Ishikawa (cell line): ENCODE measurements around the gene PALS1.

Experiments
- CEBPB ChIP-seq: IDR thresholded peaks from 2 replicates; pipeline ENCODE4 v1.6.1; 2012
- CREB1 ChIP-seq: IDR thresholded peaks from 2 replicates; pipeline ENCODE4 v1.6.1; 2012; ENCODE audit warnings: low read depth
- EGR1 ChIP-seq: IDR thresholded peaks from 2 replicates; pipeline ENCODE4 v1.6.1; 2012
- EP300 ChIP-seq: IDR thresholded peaks from 2 replicates; pipeline ENCODE4 v1.6.1; 2012; ENCODE audit warnings: borderline replicate concordance
- FOXM1 ChIP-seq: IDR thresholded peaks from 2 replicates; pipeline ENCODE4 v1.6.1; 2012; ENCODE audit warnings: low read depth, borderline replicate concordance
- MAX ChIP-seq: IDR thresholded peaks from 2 replicates; pipeline ENCODE4 v1.6.1; 2012
- NFIC ChIP-seq: IDR thresholded peaks from 2 replicates; pipeline ENCODE4 v1.6.1; 2012
- RAD21 ChIP-seq: IDR thresholded peaks from 2 replicates; pipeline ENCODE4 v1.6.1; 2012; ENCODE audit warnings: low read depth
- REST ChIP-seq: IDR thresholded peaks from 2 replicates; pipeline ENCODE4 v1.6.1; 2012; ENCODE audit warnings: low read depth, mild to moderate bottlenecking
- TAF1 ChIP-seq: IDR thresholded peaks from 2 replicates; pipeline ENCODE4 v1.6.1; 2012; ENCODE audit warnings: low read depth, mild to moderate bottlenecking
- TCF12 ChIP-seq: IDR thresholded peaks from 2 replicates; pipeline ENCODE4 v1.6.1; 2012; ENCODE audit warnings: low read depth
- TEAD4 ChIP-seq: IDR thresholded peaks from 2 replicates; pipeline ENCODE4 v1.6.1; 2012
- USF1 ChIP-seq: IDR thresholded peaks from 2 replicates; pipeline ENCODE4 v1.6.1; 2012
- YY1 ChIP-seq: IDR thresholded peaks from 2 replicates; pipeline ENCODE4 v1.6.1; 2012; ENCODE audit warnings: low read depth

- no peak for TF ChIP-seq CREB1
- no peak for TF ChIP-seq MAX
- no peak for TF ChIP-seq YY1
- no peak for TF ChIP-seq EP300
- TF ChIP-seq CEBPB: no peak
- no peak for TF ChIP-seq TEAD4
- no peak for TF ChIP-seq TAF1
- no peak for TF ChIP-seq RAD21
- TF ChIP-seq EGR1: no peak
- TF ChIP-seq USF1: no peak
- no peak for TF ChIP-seq FOXM1
- no peak for TF ChIP-seq TCF12
- no peak for TF ChIP-seq NFIC
- TF ChIP-seq REST: no peak
Observed at GRCh38 chr14:67260965-67261364, 19.7 kb downstream of the PALS1 start.
